GM12878 (cell line): ENCODE data around the gene RCVRN. TPM values are rescaled to one million over a fixed set of nuclear protein-coding genes. Genes with fewer than 3 reads are reported as not detected.

ENCODE experiments used
- ATAC-seq: fragments of 200-7000 bp; cut with Tn5 transposase; 3 replicates; pipeline ENCODE4 v1.9.1; 2020; ENCODE audit warnings: mild to moderate bottlenecking, moderate library complexity
- BruUV-seq: library from RNA; stranded (reverse); fragments of 400-500 nt; replicated peaks from 2 replicates; lab custom pipeline; 2021; lab: Mats Ljungman, UMichigan
- CTCF ChIA-PET: fragments of 300-600 bp; sonication (Branson Sonifier 250); formaldehyde crosslinking; extraction: SDS; loops from one replicate; lab custom pipeline; 2021; ENCODE audit warnings: inconsistent platforms; lab: Yijun Ruan, JAX
- POLR2A ChIA-PET: fragments of 350-600 bp; formaldehyde crosslinking; extraction: SDS; loops from one replicate; lab custom pipeline; 2021; ENCODE audit warnings: inconsistent platforms; lab: Charles Lee
- RAD21 ChIA-PET: fragments of 300-600 bp; sonication (Branson Sonifier 250); formaldehyde crosslinking; loops from one replicate; lab custom pipeline; 2023; ENCODE audit warnings: antibody characterized with exemption; ENCODE audit not compliant: unreplicated experiment; lab: Charles Lee
- SMC1A ChIA-PET: fragments of 300-600 bp; sonication (Branson Sonifier 250); formaldehyde crosslinking; loops from one replicate; lab custom pipeline; 2023; ENCODE audit not compliant: unreplicated experiment, uncharacterized antibody; lab: Charles Lee
- DNase-seq: peaks from one replicate; pipeline ENCODE4 v3.0.0-alpha.2; 2011; ENCODE audit warnings: low read depth, low spot score
- FAIRE-seq: peaks from 3 replicates; lab custom pipeline; 2011; peaks lifted over from hg19 to GRCh38; lab: Jason Lieb, UNC
- H2AFZ ChIP-seq: 2 replicates; pipeline ENCODE4 v1.6.0; 2011; ENCODE audit warnings: low read depth, low read length, control low read depth; ENCODE audit not compliant: control insufficient read depth
- H3K27ac ChIP-seq: 2 replicates; pipeline ENCODE4 v1.5.1; 2011; ENCODE audit warnings: control low read depth; ENCODE audit not compliant: control insufficient read depth, insufficient read depth
- H3K27me3 ChIP-seq, 2 experiments: replicated peaks in 1 of 2; 2 replicates each; pipeline versions ENCODE4 v1.6.0 to v1.6.1; 2011; ENCODE audit warnings: low read length in 1 of 2; ENCODE audit not compliant: control insufficient read depth in 2 of 2, insufficient read depth in 2 of 2
- H3K36me3 ChIP-seq, 2 experiments: 2 replicates each; pipeline ENCODE4 v1.5.1; 2011; ENCODE audit warnings: low read length in 1 of 2; ENCODE audit not compliant: control insufficient read depth in 2 of 2, insufficient read depth in 2 of 2
- H3K4me1 ChIP-seq: 2 replicates; pipeline ENCODE4 v1.6.1; 2011; ENCODE audit warnings: mild to moderate bottlenecking, low read length, moderate library complexity, mixed read lengths; ENCODE audit not compliant: control insufficient read depth, insufficient read depth
- H3K4me2 ChIP-seq: 2 replicates; pipeline ENCODE4 v1.6.0; 2011; ENCODE audit warnings: control low read depth; ENCODE audit not compliant: control insufficient read depth, insufficient read depth
- H3K4me3 ChIP-seq: fragments of 200-600 bp; sonication (generic); 2 replicates; pipeline ENCODE4 v1.5.1; 2016
- H3K79me2 ChIP-seq: 2 replicates; pipeline ENCODE4 v1.6.0; 2011; ENCODE audit warnings: low read length; ENCODE audit not compliant: control insufficient read depth, insufficient read depth
- H3K9ac ChIP-seq: 2 replicates; pipeline ENCODE4 v1.8.0; 2011; ENCODE audit warnings: low read length, control low read depth, mixed read lengths; ENCODE audit not compliant: control insufficient read depth, insufficient read depth
- H3K9me3 ChIP-seq: replicated peaks from 3 replicates; pipeline ENCODE4 v1.5.1; 2011; ENCODE audit warnings: mild to moderate bottlenecking, low read length; ENCODE audit not compliant: control insufficient read depth, insufficient read depth
- H4K20me1 ChIP-seq: 2 replicates; pipeline ENCODE4 v1.6.0; 2011; ENCODE audit not compliant: control insufficient read depth, insufficient read depth
- ATF3 ChIP-seq: IDR thresholded peaks from 2 replicates; pipeline ENCODE4 v1.6.1; 2011; ENCODE audit warnings: low read depth, mild to moderate bottlenecking, low read length, moderate library complexity, borderline replicate concordance; ENCODE audit errors: extremely low read depth
- CREM ChIP-seq: IDR thresholded peaks from 2 replicates; pipeline ENCODE4 v1.6.1; 2014; ENCODE audit warnings: antibody characterized with exemption, low read depth
- KLF5 ChIP-seq: fragments of 450-650 bp; IDR thresholded peaks from 2 replicates; pipeline ENCODE4 v1.6.1; 2014; ENCODE audit warnings: mild to moderate bottlenecking; ENCODE audit not compliant: partially characterized antibody
- LARP7 ChIP-seq: fragments of 450-650 bp; IDR thresholded peaks from 2 replicates; pipeline ENCODE4 v1.6.1; 2017; ENCODE audit warnings: mild to moderate bottlenecking
- MTA2 ChIP-seq: fragments of 450-650 bp; IDR thresholded peaks from 2 replicates; pipeline ENCODE4 v1.6.1; 2016; ENCODE audit warnings: low read depth, mild to moderate bottlenecking, moderate library complexity
- POLR2AphosphoS5 ChIP-seq: IDR thresholded peaks from 2 replicates; pipeline ENCODE4 v1.6.1; 2011; ENCODE audit warnings: mild to moderate bottlenecking, low read length, inconsistent platforms
- RB1 ChIP-seq: fragments of 450-650 bp; formaldehyde crosslinking; IDR thresholded peaks from 2 replicates; pipeline ENCODE4 v1.6.1; 2017; ENCODE audit warnings: mild to moderate bottlenecking, borderline replicate concordance
- SMAD1 ChIP-seq: fragments of 450-650 bp; IDR thresholded peaks from 2 replicates; pipeline ENCODE4 v1.6.1; 2018; ENCODE audit warnings: mild to moderate bottlenecking, low read depth; ENCODE audit not compliant: partially characterized antibody
- SMAD5 ChIP-seq: IDR thresholded peaks from 2 replicates; pipeline ENCODE4 v1.6.1; 2016; ENCODE audit warnings: antibody characterized with exemption, low read depth
- SREBF1 ChIP-seq: IDR thresholded peaks from 2 replicates; pipeline ENCODE4 v1.6.1; 2012; ENCODE audit warnings: mild to moderate bottlenecking, low read length
- TARDBP ChIP-seq: IDR thresholded peaks from 2 replicates; pipeline ENCODE4 v1.6.1; 2016; ENCODE audit warnings: borderline replicate concordance
- TBL1XR1 ChIP-seq: IDR thresholded peaks from 2 replicates; pipeline ENCODE4 v1.6.1; 2012; ENCODE audit warnings: low read depth, low read length, improper control_type of control experiment
- ZNF24 ChIP-seq: fragments of 450-650 bp; IDR thresholded peaks from 2 replicates; pipeline ENCODE4 v1.6.1; 2017; ENCODE audit warnings: antibody characterized with exemption, mild to moderate bottlenecking
- ZNF384 ChIP-seq: IDR thresholded peaks from 2 replicates; pipeline ENCODE4 v1.6.1; 2012; ENCODE audit warnings: low read depth, mild to moderate bottlenecking, low read length, improper control_type of control experiment, borderline replicate concordance
- WGBS: methylation state at CpG from one replicate; pipeline ENCODE4 v1.1.6; 2016; ENCODE audit warnings: low lambda C conversion rate; ENCODE audit not compliant: insufficient replicate concordance, insufficient coverage; ENCODE audit errors: missing lambda C conversion rate; 5-methylcytosine and 5-hydroxymethylcytosine counted together
- in situ Hi-C: fragments of 300-500 bp; cut with MboI; formaldehyde crosslinking; loops from 9 replicates; pipeline ENCODE4 v1.14.3; 2018; ENCODE audit warnings: mixed read lengths
- intact Hi-C: fragments of 100-400 bp; cut with micrococcal nuclease; formaldehyde crosslinking; loops from one replicate; pipeline ENCODE4 v1.14.2; 2022; ENCODE audit not compliant: unreplicated experiment
- polyA plus RNA-seq, 11 experiments: library from polyadenylated mRNA; depleted of rRNA in 4 of 11; unstranded in 6 of 11; stranded (reverse) in 5 of 11; fragments of >200 nt; fragmentation: Nextera tagmentation in 4 of 11; fragmentation: Illumina TruSeq in 1 of 11; extraction: Ambion mirVana in 4 of 11; extraction: Trizol in 1 of 11; gene quantifications; 1 replicate in 1 of 11; 2 replicates in 10 of 11; pipeline versions ENCODE4 v1.2.1 to v1.2.3, GENCODE V29; 2011 to 2016; ENCODE audit warnings: inconsistent platforms in 2 of 11, missing spikeins in 2 of 11, low read depth in 1 of 11
- total RNA-seq, 4 experiments: library from RNA; depleted of rRNA in 3 of 4; stranded (reverse); fragments of >200 nt in 3 of 4; fragmentation: Illumina TruSeq in 1 of 4; extraction: Trizol in 1 of 4; gene quantifications; 2 replicates each; pipeline versions ENCODE4 v1.2.1 to v1.2.3, GENCODE V29; 2013 to 2021
- TF ChIP-seq, protein P1 (sequence below): fragments of 450-650 bp; IDR thresholded peaks from 2 replicates; pipeline ENCODE4 v1.6.1; 2014; ENCODE audit warnings: mild to moderate bottlenecking

Gene RCVRN
- total and polyA plus RNA-seq, 10 of the 15 experiments (the other 5 are each of a cell fraction or from before 2014, with no cell fraction given) = 0.07 to 0.23 (median 0.14) TPM; not detected in 6

- Histone ChIP-seq H2AFZ (no peak overlapping the region), H3K4me3 (no peak overlapping the region), H3K4me1 (no peaks in the 10 kb centered on the region), H3K27ac (no peak overlapping the region), H3K36me3 (no peaks in the 10 kb centered on the region), H3K9ac (no peak overlapping the region), H3K4me2 (no peak overlapping the region), H3K79me2 (no peaks in the 10 kb centered on the region), H4K20me1 (no peaks in the 10 kb centered on the region), H3K9me3 (peaks cover 2% of the 10 kb centered on the region; the same call in 1 of the 3 replicates), H3K27me3 (no peaks in the 10 kb centered on the region; a peak in 1 of 4 replicates)
- ChIA-PET CTCF (interaction anchor here (3.6 kb wide), 1 partner anchor 11 kb away, joined by 15 read pairs; no protein-coding TSS in a partner anchor), POLR2A (no interaction called here), SMC1A (no interaction called here), RAD21 (interaction anchor here (1.6 kb wide), 1 partner anchor 11 kb away, joined by 3 read pairs; no protein-coding TSS in a partner anchor)
- 34% methylated on average over 6 of the region's 6 CpGs for WGBS
- intact Hi-C loops (no loop called here), in situ Hi-C loops (no loop called here)
- FAIRE-seq (no peak), DNase-seq (no peak), ATAC-seq (no peak)
- BruUV-seq = no TSS peak
- no peak for TF ChIP-seq RB1
- TF ChIP-seq POLR2AphosphoS5 = no peak
- TF ChIP-seq, protein P1, sequence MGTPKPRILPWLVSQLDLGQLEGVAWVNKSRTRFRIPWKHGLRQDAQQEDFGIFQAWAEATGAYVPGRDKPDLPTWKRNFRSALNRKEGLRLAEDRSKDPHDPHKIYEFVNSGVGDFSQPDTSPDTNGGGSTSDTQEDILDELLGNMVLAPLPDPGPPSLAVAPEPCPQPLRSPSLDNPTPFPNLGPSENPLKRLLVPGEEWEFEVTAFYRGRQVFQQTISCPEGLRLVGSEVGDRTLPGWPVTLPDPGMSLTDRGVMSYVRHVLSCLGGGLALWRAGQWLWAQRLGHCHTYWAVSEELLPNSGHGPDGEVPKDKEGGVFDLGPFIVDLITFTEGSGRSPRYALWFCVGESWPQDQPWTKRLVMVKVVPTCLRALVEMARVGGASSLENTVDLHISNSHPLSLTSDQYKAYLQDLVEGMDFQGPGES = no peak
- no peak for TF ChIP-seq SREBF1
- TF ChIP-seq CREM = no peak
- no peak for TF ChIP-seq SMAD1
- no peak for TF ChIP-seq TBL1XR1
- TF ChIP-seq ATF3 = no peak
- TF ChIP-seq ZNF24 = no peak
- TF ChIP-seq SMAD5 = no peak
- TF ChIP-seq KLF5 = no peak
- no peak for TF ChIP-seq TARDBP
- TF ChIP-seq MTA2 = no peak
- TF ChIP-seq ZNF384 = no peak
- no peak for TF ChIP-seq LARP7
Measured at GRCh38 chr17:9935408-9935807, 30.3 kb upstream of the RCVRN start.
